GM23248 (cell line): ENCODE measurements around the gene ICA1.

ENCODE experiments used
- EZH2 ChIP-seq: fragments of 200-600 bp; sonication (generic); IDR thresholded peaks from 2 replicates; pipeline ENCODE4 v1.6.1; 2018; ENCODE audit warnings: antibody characterized with exemption, mild to moderate bottlenecking; ENCODE audit not compliant: insufficient read depth, poor library complexity, severe bottlenecking
- EZH2phosphoT487 ChIP-seq: fragments of 200-600 bp; sonication (generic); IDR thresholded peaks from 2 replicates; pipeline ENCODE4 v1.6.1; 2018; ENCODE audit warnings: antibody characterized with exemption, moderate library complexity, mild to moderate bottlenecking, low read depth; ENCODE audit not compliant: insufficient read depth

DNA sequence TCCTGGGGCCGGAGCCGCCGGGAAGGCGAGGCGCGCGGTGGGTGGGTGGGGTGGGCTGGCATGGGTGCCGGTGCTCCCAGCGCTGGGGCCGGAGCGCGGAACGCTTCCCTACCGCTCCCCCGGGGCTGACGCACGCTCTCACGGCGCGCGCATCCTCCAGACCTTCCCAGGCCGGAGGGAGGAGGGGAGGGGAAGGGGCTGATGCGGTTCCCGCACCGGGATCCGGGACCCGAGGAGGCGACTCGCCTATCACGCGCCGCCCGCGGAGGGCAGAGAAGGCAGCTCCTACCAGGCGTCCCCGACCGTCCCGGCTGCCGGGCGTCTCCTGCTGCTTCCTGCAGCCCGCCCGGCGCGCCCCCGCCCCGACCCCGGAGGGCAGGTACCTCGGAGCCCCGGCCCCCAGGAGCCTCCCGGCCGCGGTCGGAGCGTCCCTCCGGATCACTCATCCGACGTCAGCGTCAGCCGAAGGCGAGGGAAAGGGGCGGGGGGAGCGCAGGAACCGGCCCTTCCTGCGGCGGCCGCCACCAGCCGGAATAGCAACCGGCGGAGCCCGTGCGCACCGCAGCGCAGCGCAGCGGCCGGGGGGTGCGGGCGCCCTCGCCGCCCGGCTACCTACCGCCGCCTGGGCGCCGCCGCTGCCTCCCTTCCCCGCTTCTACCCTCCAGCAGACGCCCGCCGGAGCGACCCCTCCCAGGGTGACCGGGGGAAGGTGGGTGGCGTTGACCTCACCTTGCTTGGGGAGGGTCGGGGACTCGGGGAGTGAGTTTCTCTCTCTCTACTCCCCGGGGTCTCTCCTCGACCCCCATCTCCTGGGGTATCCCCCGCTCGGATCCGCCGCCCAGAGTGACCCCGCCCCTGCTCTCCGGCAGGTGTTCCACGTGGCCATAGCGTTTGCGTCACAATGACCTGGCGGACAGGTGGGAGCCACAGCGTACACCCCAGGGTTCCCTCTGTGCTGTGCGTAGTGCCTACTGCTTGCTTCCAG, at the start of gene ICA1:
- TF ChIP-seq EZH2: no peak
- no peak for TF ChIP-seq EZH2phosphoT487
